Measurements from ENCODE around the gene SH2D4B. TPM values are rescaled to one million over a fixed set of nuclear protein-coding genes. Genes with fewer than 3 reads are reported as not detected.

Gene SH2D4B
- total and polyA plus RNA-seq, 2 of the 13 experiments (the other 11 are each of a cell fraction or from before 2014, with no cell fraction given), result not detected

GRCh38 chr10:80498833-80499741 is 38.6 kb upstream of the SH2D4B start (continued):
- TF ChIP-seq ZNF468 (CRISPR knock-in tag; IDR thresholded peaks at IDR 0.05) (no peak), TARDBP (CRISPR knock-in tag; IDR thresholded peaks at IDR 0.05) (peak; percentile 82; the same call in 1 of the 2 replicates), BCL3 (CRISPR knock-in tag; IDR thresholded peaks at IDR 0.05) (no peak), HOXA3 (CRISPR knock-in tag; IDR thresholded peaks at IDR 0.05) (peak; percentile 84), ZNF691 (CRISPR knock-in tag; IDR thresholded peaks at IDR 0.05; ENCODE audit: borderline replicate concordance, low read depth) (0 out of 2 replicates have a peak, but pooled peaks have one; percentile 38), FOXM1 (CRISPR knock-in tag; IDR thresholded peaks at IDR 0.05) (no peak), HINFP (CRISPR knock-in tag; IDR thresholded peaks at IDR 0.05; ENCODE audit: low read depth) (no peak; the same call in 1 of the 2 replicates), NCOA1 (CRISPR knock-in tag; IDR thresholded peaks at IDR 0.05) (no peak), MED8 (CRISPR knock-in tag; IDR thresholded peaks at IDR 0.05; ENCODE audit: insufficient replicate concordance) (peak; percentile 51), ZNF660 (CRISPR knock-in tag; IDR thresholded peaks at IDR 0.05; ENCODE audit: borderline replicate concordance, low read depth) (no peak), HNRNPH1 (optimal IDR thresholded peaks at IDR 0.05; ENCODE audit: low read depth, low read length) (peak; percentile 47), TBP (CRISPR knock-in tag; IDR thresholded peaks at IDR 0.05) (no peak), SRSF1 (optimal IDR thresholded peaks at IDR 0.05; ENCODE audit: low read depth, low read length) (no peak), ATF2 (CRISPR knock-in tag; IDR thresholded peaks at IDR 0.05) (peak; percentile 87), ZSCAN29 (CRISPR knock-in tag; conservative IDR thresholded peaks at IDR 0.05) (peak; percentile 80; the same call in 1 of the 2 replicates), MIER2 (CRISPR knock-in tag; IDR thresholded peaks at IDR 0.05) (peak; percentile 67), CEBPG (CRISPR knock-in tag; IDR thresholded peaks at IDR 0.05) (peak; percentile 99), NR2F1 (CRISPR knock-in tag; IDR thresholded peaks at IDR 0.05) (peak in 1 of 2 experiments; percentile 37; a peak in 1 of 4 replicates)
- TF ChIP-seq, protein P1, sequence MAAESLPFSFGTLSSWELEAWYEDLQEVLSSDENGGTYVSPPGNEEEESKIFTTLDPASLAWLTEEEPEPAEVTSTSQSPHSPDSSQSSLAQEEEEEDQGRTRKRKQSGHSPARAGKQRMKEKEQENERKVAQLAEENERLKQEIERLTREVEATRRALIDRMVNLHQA (CRISPR knock-in tag; IDR thresholded peaks at IDR 0.05), result no peak

Data from HepG2 (cell line).